Lower leg skin (tissue), 3 donors: Measurements from ENCODE around the gene CEP295NL.

Experiments used
- POLR2A ChIP-seq, 2 donors: fragments of 450-650 bp; IDR thresholded peaks; one replicate each; pipeline ENCODE4 v1.6.1; 2016 to 2017; ENCODE audit warnings: antibody characterized with exemption in 2 of 2, mild to moderate bottlenecking in 1 of 2, moderate library complexity in 1 of 2
- TF ChIP-seq, protein P1 (sequence below), 3 donors: fragments of 450-650 bp; IDR thresholded peaks; one replicate each; pipeline ENCODE4 v1.5.1; 2016; ENCODE audit warnings: antibody characterized with exemption in 3 of 3, mild to moderate bottlenecking in 3 of 3, moderate library complexity in 2 of 3

DNA sequence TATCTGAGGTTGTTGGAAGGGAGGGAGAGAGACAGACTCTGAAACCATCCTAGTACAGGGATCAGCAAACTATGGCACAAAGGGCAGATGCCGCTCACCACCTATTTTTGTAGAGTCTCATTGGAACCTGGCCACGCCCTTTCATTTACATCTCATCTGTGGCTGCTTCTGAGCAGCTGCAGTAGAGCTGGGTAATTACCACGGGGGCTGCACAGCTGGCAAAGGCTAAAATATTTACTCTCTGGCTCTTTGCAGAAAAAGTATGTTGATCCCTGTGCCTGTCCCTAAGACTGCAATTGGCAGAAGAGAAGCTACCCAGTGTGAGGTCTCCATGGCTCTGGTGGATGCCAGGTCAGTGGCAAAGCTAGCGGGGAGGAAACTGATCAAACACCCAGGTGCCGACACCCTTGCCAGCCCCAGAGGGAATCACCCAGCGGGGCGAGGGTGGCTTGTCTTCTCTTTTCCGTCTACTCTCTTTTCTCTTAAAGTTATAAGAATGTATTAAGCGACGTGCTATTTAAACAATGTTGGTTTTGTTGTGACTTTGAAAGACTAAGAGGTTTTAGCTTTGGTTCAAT, 14.0 kb downstream of the CEP295NL start:
- no peak for TF ChIP-seq POLR2A (IDR thresholded peaks at IDR 0.05)
- TF ChIP-seq, protein P1, sequence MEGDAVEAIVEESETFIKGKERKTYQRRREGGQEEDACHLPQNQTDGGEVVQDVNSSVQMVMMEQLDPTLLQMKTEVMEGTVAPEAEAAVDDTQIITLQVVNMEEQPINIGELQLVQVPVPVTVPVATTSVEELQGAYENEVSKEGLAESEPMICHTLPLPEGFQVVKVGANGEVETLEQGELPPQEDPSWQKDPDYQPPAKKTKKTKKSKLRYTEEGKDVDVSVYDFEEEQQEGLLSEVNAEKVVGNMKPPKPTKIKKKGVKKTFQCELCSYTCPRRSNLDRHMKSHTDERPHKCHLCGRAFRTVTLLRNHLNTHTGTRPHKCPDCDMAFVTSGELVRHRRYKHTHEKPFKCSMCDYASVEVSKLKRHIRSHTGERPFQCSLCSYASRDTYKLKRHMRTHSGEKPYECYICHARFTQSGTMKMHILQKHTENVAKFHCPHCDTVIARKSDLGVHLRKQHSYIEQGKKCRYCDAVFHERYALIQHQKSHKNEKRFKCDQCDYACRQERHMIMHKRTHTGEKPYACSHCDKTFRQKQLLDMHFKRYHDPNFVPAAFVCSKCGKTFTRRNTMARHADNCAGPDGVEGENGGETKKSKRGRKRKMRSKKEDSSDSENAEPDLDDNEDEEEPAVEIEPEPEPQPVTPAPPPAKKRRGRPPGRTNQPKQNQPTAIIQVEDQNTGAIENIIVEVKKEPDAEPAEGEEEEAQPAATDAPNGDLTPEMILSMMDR (IDR thresholded peaks at IDR 0.05), result no peak
